ENCODE data around the gene PNPLA2.

Gene PNPLA2

GRCh38 chr11:799641-800316 lies 18.9 kb upstream of the PNPLA2 start:
- DNase-seq, result no peak

DNA sequence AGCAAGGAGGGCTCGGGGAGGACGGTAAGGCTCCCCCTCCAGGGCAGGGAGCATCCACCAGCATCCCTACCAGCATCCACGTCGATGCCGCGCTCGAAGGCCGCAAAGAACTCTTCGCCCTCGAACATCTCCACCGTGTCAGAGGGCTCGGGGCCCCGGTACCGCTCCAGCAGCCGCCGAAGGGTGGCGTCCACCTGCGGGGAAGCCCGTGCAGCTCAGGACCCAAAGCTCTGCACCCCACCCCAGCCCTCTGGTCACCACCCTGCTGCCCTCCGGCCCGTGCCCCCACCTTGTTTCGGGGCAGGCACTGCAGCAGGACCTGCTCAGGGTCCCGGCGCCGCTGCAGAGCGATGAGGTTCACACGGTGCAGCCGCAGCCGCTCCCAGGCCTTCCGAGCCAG lies 18.2 kb upstream of the PNPLA2 start:
- DNase-seq, result no peak

DNA sequence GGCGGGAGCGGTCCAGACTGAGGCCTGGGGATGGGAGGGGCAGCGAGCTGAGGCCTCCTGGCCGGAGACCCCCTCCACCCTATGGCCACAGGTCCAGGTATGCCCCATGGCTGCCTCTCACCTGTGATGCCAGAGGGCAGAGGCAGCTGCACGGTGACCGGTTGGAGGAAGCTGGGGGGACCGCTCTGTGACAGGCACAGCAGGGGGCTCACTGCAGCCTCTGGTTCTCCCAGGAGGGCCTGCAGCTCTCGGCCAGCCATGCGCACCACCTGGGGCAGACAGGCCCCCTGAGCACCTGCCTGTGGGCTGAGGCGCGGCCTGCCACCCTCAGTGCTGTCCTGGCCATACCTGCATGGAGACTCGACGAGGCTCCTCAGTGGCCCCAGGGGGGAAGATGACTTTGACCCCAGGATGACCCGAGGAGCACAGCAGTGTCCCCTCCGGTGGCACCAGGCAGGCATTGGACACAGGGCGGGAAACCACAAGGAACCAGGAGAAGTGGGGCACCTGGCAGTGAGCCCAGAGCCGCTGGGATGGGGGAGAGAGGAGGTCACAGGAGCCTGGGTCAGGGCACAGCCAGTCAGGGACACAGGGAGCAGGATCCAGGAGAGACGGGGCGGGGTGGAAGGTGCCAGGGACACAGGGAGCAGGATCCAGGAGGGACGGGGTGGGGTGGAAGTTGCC lies 17.5 kb upstream of the PNPLA2 start:
- no peak for DNase-seq

GRCh38 chr11:802018-802617 lies 16.6 kb upstream of the PNPLA2 start:
- no peak for DNase-seq

DNA sequence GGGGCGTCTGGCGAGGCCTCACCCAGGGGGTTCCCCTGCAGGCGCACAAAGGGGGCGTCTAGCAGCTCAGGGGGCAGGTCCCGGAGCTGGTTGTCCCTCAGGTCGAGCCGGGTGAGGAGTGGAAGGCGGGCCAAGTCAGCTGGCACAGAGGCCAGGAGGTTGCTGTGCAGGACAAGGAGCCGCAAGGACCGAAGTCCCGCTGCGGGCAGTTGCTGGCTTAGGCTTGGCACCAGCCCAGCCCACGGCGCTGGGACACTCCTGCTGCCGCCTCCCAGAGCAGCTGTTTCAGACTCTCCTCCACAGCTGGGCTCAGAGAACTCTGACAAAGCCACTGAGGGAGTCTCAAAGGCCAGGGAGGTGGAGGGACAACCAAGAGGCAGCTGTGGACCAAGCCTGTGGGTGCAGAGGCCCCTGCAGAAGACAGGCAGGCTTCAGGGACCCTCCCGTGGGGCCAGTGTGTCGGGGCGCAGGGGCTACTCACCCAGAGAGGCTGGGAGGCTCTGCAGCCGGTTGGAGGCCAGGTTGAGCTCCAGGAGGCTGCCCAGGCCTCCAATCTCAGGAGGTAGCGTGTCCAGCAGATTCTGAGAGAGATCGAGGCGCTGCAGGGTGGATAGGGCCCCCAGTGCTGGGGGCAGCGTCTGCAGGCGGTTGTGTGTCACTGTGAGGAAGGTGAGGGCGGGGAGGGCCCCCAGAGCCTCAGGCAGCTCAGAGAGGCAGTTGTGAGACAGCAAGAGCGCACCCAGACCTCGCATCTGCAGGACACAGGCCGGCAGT lies 15.8 kb upstream of the PNPLA2 start:
- DNase-seq, result no peak

GRCh38 chr11:803467-803742 lies 15.3 kb upstream of the PNPLA2 start:
- DNase-seq, result no peak

- no peak for DNase-seq
These were observed 14.7 kb upstream of the PNPLA2 start for GRCh38 chr11:803770-804598.

DNA sequence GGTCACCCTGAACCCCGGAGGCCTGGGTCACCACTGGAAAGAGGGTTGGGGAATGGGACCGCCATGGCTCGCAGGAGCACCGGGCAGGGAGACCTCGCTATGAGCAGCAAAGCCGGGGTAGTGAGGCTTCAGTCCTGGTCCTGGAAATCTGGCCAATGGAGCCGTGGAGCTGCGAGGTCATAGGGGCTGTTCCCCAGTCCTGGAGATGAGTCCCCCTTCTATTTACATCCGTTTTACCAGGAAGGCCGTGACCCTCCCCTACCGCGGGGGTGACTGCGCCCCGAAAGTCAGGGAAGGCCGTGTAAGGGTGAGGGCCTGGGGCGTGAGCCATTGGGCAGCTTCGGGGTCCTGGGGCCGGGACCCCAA lies 14.1 kb upstream of the PNPLA2 start:
- no peak for DNase-seq

DNA sequence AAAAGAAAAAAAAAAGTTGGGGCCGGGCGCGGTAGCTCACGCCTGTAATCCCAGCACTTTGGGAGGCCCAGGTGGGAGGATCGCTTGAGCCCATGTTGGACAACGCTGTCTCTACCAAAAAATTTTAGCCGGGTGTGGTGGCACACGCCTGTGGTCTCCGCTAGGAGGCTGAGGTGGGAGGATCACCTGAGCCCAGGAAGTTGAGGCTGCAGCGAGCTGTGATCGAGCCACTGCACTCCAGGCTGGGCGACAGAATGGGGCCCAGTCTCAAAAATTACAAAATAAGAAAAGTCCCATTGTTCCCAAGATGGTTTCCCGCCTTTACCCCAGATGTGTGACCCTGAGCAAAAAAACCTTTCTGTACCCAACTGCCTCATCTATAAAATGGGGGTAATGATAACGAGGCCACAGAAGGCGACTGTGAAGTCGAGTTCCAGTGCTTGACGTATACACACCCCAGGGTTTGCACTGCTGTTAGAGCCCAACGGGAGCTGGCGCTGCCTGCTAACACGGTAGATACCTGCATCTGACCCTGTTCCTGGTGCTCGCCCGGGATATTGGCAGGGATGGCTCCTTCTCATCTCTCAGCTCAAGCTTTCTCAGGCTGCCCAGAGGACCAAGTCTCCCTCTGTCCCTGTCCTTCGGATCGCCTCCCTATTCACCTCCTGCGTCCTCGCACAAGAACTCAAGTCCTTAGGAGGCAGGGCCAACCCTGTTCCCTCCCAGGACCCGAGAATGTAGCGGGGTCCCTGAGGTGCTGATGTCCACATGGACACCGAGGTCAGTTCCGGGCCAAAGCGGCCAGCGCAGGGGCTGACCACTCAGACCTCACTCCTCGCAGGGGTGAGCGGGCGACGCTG lies 10.1 kb upstream of the PNPLA2 start:
- peak; percentile 67 for DNase-seq

- peak; percentile 97 for DNase-seq
These were observed 9.3 kb upstream of the PNPLA2 start, which contains the start of gene RPLP2 for GRCh38 chr11:809287-810039. RPLP2 (plus strand) TSS chr11:809967; CDS start chr11:810235, 268 bp downstream.

DNA sequence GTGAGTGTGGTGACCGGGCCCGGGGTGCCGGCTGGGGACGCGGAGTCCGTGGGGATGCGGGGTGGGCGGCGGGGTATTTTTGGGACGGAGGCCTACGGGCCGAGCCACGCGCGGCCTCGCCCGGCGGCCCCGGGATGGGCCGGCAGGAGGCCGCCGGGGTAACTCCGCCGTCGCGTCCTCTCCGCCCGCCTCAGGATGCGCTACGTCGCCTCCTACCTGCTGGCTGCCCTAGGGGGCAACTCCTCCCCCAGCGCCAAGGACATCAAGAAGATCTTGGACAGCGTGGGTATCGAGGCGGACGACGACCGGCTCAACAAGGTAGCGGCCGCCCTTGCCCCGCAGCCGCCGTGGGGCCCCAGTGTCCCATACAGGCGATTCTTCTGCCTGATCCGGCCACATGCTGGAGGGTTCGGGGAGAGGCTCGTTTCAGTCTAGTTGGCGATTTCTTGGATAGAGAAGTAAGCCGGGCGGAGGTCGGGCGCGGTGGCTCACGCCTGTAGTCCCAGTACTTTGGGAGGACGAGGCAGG lies 8.6 kb upstream of the PNPLA2 start:
- no peak for DNase-seq

GRCh38 chr11:811446-812245 lies 7.1 kb upstream of the PNPLA2 start:
- no peak for DNase-seq

DNA sequence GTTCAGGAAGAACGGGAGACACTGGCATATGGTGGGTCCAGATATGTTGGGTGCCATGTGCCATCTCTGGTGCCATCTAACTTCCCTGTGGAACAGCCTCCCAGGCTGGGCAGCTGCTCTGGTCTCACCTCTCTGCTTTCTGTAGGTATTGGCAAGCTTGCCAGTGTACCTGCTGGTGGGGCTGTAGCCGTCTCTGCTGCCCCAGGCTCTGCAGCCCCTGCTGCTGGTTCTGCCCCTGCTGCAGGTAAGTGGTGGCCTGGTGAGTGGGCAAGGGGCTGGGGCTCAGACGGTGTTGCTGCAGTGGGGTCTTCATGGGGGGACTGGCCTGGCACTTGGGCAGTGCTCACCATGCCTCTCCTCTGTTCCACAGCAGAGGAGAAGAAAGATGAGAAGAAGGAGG lies 6.3 kb upstream of the PNPLA2 start:
- DNase-seq, result no peak

GRCh38 chr11:813072-813455 lies 5.7 kb upstream of the PNPLA2 start:
- DNase-seq, result no peak

- DNase-seq, result no peak
These were observed 5.1 kb upstream of the PNPLA2 start for GRCh38 chr11:813456-814096.

GRCh38 chr11:815675-816432 lies 2.9 kb upstream of the PNPLA2 start:
- DNase-seq, result no peak

DNA sequence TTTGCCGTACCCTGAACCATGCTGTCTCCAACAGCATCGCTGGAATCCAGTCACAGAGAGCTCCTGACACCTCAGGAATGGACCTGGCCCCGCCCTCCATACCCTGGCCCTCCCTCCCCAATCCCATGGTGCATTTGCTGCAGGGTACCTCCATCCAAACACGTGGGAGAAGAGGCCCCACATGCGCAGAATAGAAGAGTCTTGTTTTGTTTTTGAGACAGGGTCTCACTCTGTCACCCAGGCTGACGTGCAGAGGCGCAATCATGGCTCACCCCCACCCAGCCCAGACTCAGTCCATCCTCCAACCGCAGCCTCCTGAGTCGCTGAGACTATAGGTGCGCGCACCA lies 2.3 kb upstream of the PNPLA2 start:
- no peak for DNase-seq

DNA sequence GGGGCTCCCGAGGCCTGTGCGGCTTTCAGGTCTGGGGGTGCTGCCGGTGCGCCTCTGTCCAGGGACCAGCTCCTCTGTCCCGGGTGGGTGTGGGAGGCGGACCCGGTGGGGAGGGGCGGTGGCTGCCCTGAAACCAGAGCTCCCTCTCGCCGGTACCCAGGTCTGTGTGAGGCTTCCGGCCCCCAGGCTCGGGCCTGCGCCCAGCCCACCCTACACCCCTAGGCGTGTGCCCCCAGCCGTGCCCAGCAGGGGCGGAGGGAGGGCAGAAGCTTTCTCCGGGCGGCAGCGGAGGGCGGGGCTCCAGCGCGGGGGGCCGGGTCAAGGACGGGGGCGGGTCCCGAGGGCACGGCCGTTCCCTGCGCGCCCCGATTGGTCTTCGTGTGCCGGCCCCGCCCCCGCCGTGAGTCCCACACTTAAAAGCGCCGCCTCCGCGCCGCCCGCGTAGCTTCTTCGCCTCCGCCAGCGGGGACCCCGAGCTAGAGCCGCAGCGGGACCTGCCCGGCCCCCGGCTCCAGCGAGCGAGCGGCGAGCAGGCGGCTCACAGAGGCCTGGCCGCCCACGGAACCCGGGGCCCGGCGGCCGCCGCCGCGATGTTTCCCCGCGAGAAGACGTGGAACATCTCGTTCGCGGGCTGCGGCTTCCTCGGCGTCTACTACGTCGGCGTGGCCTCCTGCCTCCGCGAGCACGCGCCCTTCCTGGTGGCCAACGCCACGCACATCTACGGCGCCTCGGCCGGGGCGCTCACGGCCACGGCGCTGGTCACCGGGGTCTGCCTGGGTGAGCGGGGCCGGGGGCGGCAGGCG lies 616 bp downstream of the PNPLA2 start:
- DNase-seq, result peak; percentile 94
